Measurements from ENCODE around the gene C5orf15. TPM values are rescaled to one million over a fixed set of nuclear protein-coding genes. Genes with fewer than 3 reads are reported as not detected.

The C5orf15 gene
- polyA plus RNA-seq, 1 donor (not counting 4 experiments of a cell fraction or from before 2014, with no cell fraction given), result 86.9 TPM

DNA sequence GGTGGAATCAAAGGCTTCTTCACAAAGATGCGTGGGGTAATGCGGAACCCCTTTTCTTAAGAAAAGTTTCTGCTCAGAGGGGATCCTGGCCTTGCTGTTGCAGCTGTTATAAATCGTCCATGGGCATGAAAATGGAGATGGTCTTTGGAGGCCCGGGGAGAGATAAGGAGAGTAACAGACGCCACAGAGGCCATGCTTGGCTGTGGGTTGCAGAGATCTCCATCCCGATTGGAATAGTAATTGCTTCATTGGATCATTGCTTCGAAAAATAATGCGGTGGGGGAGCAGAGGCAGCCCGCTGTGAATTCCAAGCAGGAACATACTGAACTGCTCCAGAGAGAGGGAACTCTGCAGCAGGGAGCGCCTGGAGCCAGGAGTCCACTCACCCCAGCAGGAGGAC is 55.5 kb downstream of the C5orf15 start:
- TF ChIP-seq, protein P1, sequence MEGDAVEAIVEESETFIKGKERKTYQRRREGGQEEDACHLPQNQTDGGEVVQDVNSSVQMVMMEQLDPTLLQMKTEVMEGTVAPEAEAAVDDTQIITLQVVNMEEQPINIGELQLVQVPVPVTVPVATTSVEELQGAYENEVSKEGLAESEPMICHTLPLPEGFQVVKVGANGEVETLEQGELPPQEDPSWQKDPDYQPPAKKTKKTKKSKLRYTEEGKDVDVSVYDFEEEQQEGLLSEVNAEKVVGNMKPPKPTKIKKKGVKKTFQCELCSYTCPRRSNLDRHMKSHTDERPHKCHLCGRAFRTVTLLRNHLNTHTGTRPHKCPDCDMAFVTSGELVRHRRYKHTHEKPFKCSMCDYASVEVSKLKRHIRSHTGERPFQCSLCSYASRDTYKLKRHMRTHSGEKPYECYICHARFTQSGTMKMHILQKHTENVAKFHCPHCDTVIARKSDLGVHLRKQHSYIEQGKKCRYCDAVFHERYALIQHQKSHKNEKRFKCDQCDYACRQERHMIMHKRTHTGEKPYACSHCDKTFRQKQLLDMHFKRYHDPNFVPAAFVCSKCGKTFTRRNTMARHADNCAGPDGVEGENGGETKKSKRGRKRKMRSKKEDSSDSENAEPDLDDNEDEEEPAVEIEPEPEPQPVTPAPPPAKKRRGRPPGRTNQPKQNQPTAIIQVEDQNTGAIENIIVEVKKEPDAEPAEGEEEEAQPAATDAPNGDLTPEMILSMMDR (optimal IDR thresholded peaks at IDR 0.05 in 1 of 3, IDR thresholded peaks at IDR 0.05 in 1 of 3, conservative IDR thresholded peaks at IDR 0.05 in 1 of 3; ENCODE audit: extremely low read depth in 1 of 3, insufficient read depth in 2 of 3, low read length in 3 of 3), result no peak
- TF ChIP-seq EZH2 (IDR thresholded peaks at IDR 0.05; ENCODE audit: low read length), result no peak
- Histone ChIP-seq H2AFZ (ENCODE audit: control insufficient read depth, low read length) (no peak overlapping the region), H3K9ac (ENCODE audit: control insufficient read depth, extremely low read depth, insufficient read depth, low read length) (no peak overlapping the region), H3K9me3 (ENCODE audit: control insufficient read depth, low read depth, low read length) (no peaks in the 10 kb centered on the region), H3K79me2 (ENCODE audit: control insufficient read depth, insufficient read depth, low read length) (no peaks in the 10 kb centered on the region), H3K4me1 (ENCODE audit: control insufficient read depth, extremely low read depth, insufficient read depth, low read length) (no peaks in the 10 kb centered on the region), H3K27me3 (ENCODE audit: control insufficient read depth, extremely low read depth, insufficient read depth, low read length) (no peaks in the 10 kb centered on the region), H3K4me2 (ENCODE audit: control insufficient read depth, extremely low read depth, insufficient read depth, low read depth, low read length) (no peak overlapping the region), H4K20me1 (ENCODE audit: control insufficient read depth, extremely low read depth, insufficient read depth, low read length) (no peaks in the 10 kb centered on the region), H3K9me1 (ENCODE audit: control insufficient read depth, extremely low read depth, insufficient read depth, low read length) (no peaks in the 10 kb centered on the region), H3K36me3 (ENCODE audit: control insufficient read depth in 2 of 2, extremely low read depth in 1 of 2, insufficient read depth in 2 of 2, low read length in 2 of 2) (no peaks in the 10 kb centered on the region), H3K4me3 (ENCODE audit: control insufficient read depth in 2 of 3, extremely low read depth in 1 of 3, insufficient read depth in 2 of 3, low read depth in 1 of 3, low read length in 3 of 3) (no peak overlapping the region), H3K27ac (ENCODE audit: control insufficient read depth, insufficient read depth, low read length) (no peak overlapping the region)
- FAIRE-seq, result no peak
- DNase-seq (ENCODE audit: low read depth, low spot score), result no peak
- dilution Hi-C loops (cut with MboI; ENCODE audit: extremely low pct_ligation_motif_present, low sequenced_read_pairs), result no loop called here

DNA sequence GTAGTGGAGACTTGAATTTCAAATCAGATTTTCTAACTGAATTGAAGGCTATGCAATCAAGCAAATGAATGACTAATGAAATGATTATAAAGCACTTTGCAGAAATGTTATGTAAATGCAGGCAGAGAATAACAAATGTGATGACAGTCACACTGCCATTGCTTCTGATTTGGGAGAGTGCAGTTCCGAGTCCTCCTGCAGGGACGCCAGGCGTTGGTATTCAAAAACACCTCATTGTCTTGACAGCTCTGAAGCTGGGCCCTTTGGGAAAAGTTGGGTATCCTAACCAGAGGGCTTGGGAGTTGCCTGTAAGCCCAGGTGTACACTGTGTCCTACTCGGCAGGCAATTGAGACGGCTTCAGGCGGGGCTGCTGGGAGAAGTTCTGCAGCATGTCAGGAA is 57.9 kb downstream of the C5orf15 start:
- DNase-seq (ENCODE audit: low read depth, low spot score) (no peak), FAIRE-seq (no peak)
- TF ChIP-seq, protein P1 (optimal IDR thresholded peaks at IDR 0.05 in 1 of 3, IDR thresholded peaks at IDR 0.05 in 1 of 3, conservative IDR thresholded peaks at IDR 0.05 in 1 of 3; ENCODE audit: extremely low read depth in 1 of 3, insufficient read depth in 2 of 3, low read length in 3 of 3), result no peak
- TF ChIP-seq EZH2 (IDR thresholded peaks at IDR 0.05; ENCODE audit: low read length), result no peak
- dilution Hi-C loops (cut with MboI; ENCODE audit: extremely low pct_ligation_motif_present, low sequenced_read_pairs), result no loop called here
- Histone ChIP-seq H3K4me2 (ENCODE audit: control insufficient read depth, extremely low read depth, insufficient read depth, low read depth, low read length) (no peak overlapping the region), H3K4me1 (ENCODE audit: control insufficient read depth, extremely low read depth, insufficient read depth, low read length) (no peaks in the 10 kb centered on the region), H2AFZ (ENCODE audit: control insufficient read depth, low read length) (no peak overlapping the region), H3K36me3 (ENCODE audit: control insufficient read depth in 2 of 2, extremely low read depth in 1 of 2, insufficient read depth in 2 of 2, low read length in 2 of 2) (no peaks in the 10 kb centered on the region), H3K79me2 (ENCODE audit: control insufficient read depth, insufficient read depth, low read length) (no peaks in the 10 kb centered on the region), H3K9me1 (ENCODE audit: control insufficient read depth, extremely low read depth, insufficient read depth, low read length) (no peaks in the 10 kb centered on the region), H3K27me3 (ENCODE audit: control insufficient read depth, extremely low read depth, insufficient read depth, low read length) (no peaks in the 10 kb centered on the region), H3K4me3 (ENCODE audit: control insufficient read depth in 2 of 3, extremely low read depth in 1 of 3, insufficient read depth in 2 of 3, low read depth in 1 of 3, low read length in 3 of 3) (no peak overlapping the region), H3K9me3 (ENCODE audit: control insufficient read depth, low read depth, low read length) (no peaks in the 10 kb centered on the region), H3K9ac (ENCODE audit: control insufficient read depth, extremely low read depth, insufficient read depth, low read length) (no peak overlapping the region), H3K27ac (ENCODE audit: control insufficient read depth, insufficient read depth, low read length) (no peak overlapping the region), H4K20me1 (ENCODE audit: control insufficient read depth, extremely low read depth, insufficient read depth, low read length) (no peaks in the 10 kb centered on the region)
